Osteoblast (primary cell): Measurements from ENCODE around the gene ELF2. TPM values are rescaled to one million over a fixed set of nuclear protein-coding genes. Genes with fewer than 3 reads are reported as not detected.
"Not testable (repeated sequence)": the region's sequence is repeated elsewhere in the genome, so short reads cannot be mapped to it uniquely, and the experiment has no call there.

Source experiments
- DNase-seq: peaks from one replicate; pipeline ENCODE4 v3.0.0; 2011; ENCODE audit warnings: low spot score, mixed read lengths; ENCODE audit not compliant: insufficient read length; ENCODE audit errors: missing footprints
- H2AFZ ChIP-seq: 2 replicates; pipeline ENCODE4 v1.6.0; 2011; ENCODE audit warnings: mild to moderate bottlenecking, low read length
- H3K27ac ChIP-seq: 2 replicates; pipeline ENCODE4 v1.5.1; 2011; ENCODE audit warnings: mild to moderate bottlenecking, low read depth, low read length, moderate library complexity
- H3K27me3 ChIP-seq: 2 replicates; pipeline ENCODE4 v1.6.0; 2012; ENCODE audit warnings: mild to moderate bottlenecking, control low read depth, inconsistent platforms, low read length, moderate library complexity; ENCODE audit not compliant: insufficient read depth
- H3K36me3 ChIP-seq: 2 replicates; pipeline ENCODE4 v1.5.1; 2011; ENCODE audit warnings: mild to moderate bottlenecking, low read length, control low read depth, moderate library complexity; ENCODE audit not compliant: insufficient read depth
- H3K4me1 ChIP-seq: 2 replicates; pipeline ENCODE4 v1.5.1; 2011; ENCODE audit warnings: mild to moderate bottlenecking, low read length, control low read depth, moderate library complexity; ENCODE audit not compliant: insufficient read depth
- H3K4me2 ChIP-seq: 2 replicates; pipeline ENCODE4 v1.6.0; 2011; ENCODE audit warnings: mild to moderate bottlenecking, low read length; ENCODE audit not compliant: insufficient read depth
- H3K4me3 ChIP-seq: fragments of 200-600 bp; sonication (generic); 3 replicates; pipeline ENCODE4 v1.5.1; 2012; ENCODE audit warnings: mild to moderate bottlenecking, low read length, inconsistent platforms; ENCODE audit not compliant: insufficient read depth
- H3K79me2 ChIP-seq: 2 replicates; pipeline ENCODE4 v1.6.0; 2012; ENCODE audit warnings: mild to moderate bottlenecking, low read length, control low read depth, inconsistent platforms; ENCODE audit not compliant: insufficient read depth
- H3K9me3 ChIP-seq: 2 replicates; pipeline ENCODE4 v1.5.1; 2011; ENCODE audit warnings: low read depth, low read length, control low read depth
- H4K20me1 ChIP-seq: 2 replicates; pipeline ENCODE4 v1.6.0; 2012; ENCODE audit warnings: mild to moderate bottlenecking, low read length, control low read depth; ENCODE audit not compliant: insufficient read depth
- total RNA-seq: library from RNA; depleted of rRNA; stranded (reverse); fragments of >200 nt; gene quantifications from 2 replicates; pipeline ENCODE4 v1.2.3, GENCODE V29; 2012
- TF ChIP-seq, protein P1 (sequence below): IDR thresholded peaks from 2 replicates; pipeline ENCODE4 v1.5.1; 2011; ENCODE audit warnings: mild to moderate bottlenecking, low read depth, low read length, moderate library complexity; ENCODE audit errors: extremely low read depth

ELF2 gene
- total RNA-seq, 1 donor, result 52.1 TPM

DNA sequence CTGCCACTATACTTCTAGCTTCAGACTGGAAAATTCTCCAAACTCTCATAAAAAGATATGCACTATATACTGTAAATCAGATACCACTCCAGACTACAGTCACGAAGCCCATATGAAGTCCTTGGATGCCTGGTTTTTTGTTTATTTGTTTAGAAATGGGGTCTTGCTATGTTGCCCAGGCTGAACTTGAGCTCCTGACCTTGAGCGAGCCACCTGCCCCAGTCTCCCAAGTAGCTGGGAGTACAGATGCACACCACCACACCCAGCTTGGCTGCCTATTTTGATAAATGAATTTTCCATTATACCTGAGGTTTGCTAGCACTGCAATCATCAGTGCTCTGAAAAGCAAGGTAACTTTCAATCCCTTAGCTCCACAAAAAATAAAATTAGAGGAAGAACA is 53.1 kb downstream of the ELF2 start:
- H3K4me1 ChIP-seq, result no peaks in the 10 kb centered on the region
- no peaks in the 10 kb centered on the region for H3K9me3 ChIP-seq
- H3K27me3 ChIP-seq, result no peaks in the 10 kb centered on the region
- no peak overlapping the region for H3K4me2 ChIP-seq
- DNase-seq, result no peak
- H3K36me3 ChIP-seq, result no peaks in the 10 kb centered on the region
- H3K4me3 ChIP-seq, result no peak overlapping the region
- H3K27ac ChIP-seq, result no peak overlapping the region
- H2AFZ ChIP-seq, result no peak overlapping the region
- TF ChIP-seq, protein P1, sequence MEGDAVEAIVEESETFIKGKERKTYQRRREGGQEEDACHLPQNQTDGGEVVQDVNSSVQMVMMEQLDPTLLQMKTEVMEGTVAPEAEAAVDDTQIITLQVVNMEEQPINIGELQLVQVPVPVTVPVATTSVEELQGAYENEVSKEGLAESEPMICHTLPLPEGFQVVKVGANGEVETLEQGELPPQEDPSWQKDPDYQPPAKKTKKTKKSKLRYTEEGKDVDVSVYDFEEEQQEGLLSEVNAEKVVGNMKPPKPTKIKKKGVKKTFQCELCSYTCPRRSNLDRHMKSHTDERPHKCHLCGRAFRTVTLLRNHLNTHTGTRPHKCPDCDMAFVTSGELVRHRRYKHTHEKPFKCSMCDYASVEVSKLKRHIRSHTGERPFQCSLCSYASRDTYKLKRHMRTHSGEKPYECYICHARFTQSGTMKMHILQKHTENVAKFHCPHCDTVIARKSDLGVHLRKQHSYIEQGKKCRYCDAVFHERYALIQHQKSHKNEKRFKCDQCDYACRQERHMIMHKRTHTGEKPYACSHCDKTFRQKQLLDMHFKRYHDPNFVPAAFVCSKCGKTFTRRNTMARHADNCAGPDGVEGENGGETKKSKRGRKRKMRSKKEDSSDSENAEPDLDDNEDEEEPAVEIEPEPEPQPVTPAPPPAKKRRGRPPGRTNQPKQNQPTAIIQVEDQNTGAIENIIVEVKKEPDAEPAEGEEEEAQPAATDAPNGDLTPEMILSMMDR, result no peak
- no peaks in the 10 kb centered on the region for H4K20me1 ChIP-seq
- no peaks in the 10 kb centered on the region for H3K79me2 ChIP-seq

DNA sequence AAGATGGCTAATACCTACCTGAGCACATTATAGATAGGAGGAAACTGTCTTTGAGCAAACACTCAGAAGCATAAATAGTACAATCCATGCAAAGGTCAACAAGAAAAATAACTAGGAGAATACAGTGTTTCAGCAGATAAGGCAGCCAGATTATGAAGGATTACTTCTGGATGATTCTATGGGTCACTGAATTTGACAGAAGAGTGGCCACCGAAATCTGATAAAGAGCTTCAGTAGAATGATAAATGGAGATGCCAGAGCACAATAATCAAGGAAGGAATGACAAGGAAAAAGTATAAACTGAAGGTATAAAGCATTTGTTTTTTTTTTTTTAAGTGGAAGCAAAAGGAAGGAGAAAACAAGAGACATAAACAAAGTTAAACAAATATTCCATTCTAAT is 58.7 kb downstream of the ELF2 start:
- H3K36me3 ChIP-seq, result no peaks in the 10 kb centered on the region
- H3K79me2 ChIP-seq, result no peaks in the 10 kb centered on the region
- H3K9me3 ChIP-seq, result no peaks in the 10 kb centered on the region
- no peaks in the 10 kb centered on the region for H3K27me3 ChIP-seq
- no peak overlapping the region for H2AFZ ChIP-seq
- H3K27ac ChIP-seq, result no peak overlapping the region
- no peaks in the 10 kb centered on the region for H3K4me1 ChIP-seq
- DNase-seq, result no peak
- H4K20me1 ChIP-seq, result no peaks in the 10 kb centered on the region
- no peak overlapping the region for H3K4me3 ChIP-seq
- H3K4me2 ChIP-seq, result no peak overlapping the region
- TF ChIP-seq, protein P1, result no peak

DNA sequence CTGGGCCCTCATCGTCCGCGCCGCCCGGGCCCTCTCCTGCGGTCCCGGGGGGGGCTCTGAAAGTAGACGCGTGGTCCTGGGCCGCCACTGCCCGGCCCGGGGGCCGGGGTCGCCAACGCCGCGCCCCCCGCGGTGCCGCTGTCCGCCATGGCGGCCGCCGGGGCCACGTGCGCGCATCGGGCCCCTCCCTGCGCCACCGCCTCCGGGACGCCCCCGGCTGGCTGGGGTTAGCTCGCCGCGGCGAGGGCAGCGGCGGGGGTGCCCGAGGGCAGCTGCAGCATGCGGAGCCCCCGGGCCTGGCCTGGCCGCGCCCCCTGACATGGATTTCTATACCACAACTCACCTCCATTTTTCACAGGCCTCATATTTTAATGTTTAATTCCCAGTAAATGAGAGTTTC is 61.8 kb downstream of the ELF2 start:
- Histone ChIP-seq H3K9me3 (no peaks in the 10 kb centered on the region), H4K20me1 (no peaks in the 10 kb centered on the region), H3K79me2 (no peaks in the 10 kb centered on the region), H2AFZ (no peak overlapping the region), H3K4me1 (no peaks in the 10 kb centered on the region), H3K27me3 (no peaks in the 10 kb centered on the region), H3K4me3 (no peak overlapping the region), H3K36me3 (no peaks in the 10 kb centered on the region), H3K27ac (no peak overlapping the region), H3K4me2 (no peak overlapping the region)
- TF ChIP-seq, protein P1, result no peak
- peak; percentile 6 for DNase-seq

DNA sequence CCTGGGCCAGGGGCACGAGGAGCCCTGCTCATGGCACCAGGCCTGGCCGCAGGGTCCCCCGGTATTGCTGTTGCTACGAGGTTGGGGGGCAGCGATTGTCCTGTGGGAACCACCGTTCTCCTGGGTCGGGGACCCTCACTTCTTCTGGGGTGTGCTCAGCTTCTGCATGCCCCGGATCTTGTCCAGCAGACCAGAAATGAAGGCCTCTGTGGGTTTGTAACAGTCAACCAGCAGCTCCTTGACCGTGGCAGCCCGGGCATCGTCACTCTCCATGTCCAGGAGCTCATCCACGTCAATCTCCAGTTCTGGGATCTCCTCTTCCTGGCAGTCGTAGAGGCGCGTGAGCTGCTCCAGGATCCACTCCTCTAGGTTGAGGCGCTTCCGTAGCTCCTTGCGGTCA is 62.2 kb downstream of the ELF2 start:
- not testable (repeated sequence) for H3K4me1 ChIP-seq, H3K9me3 ChIP-seq, H3K27me3 ChIP-seq, H3K4me3 ChIP-seq, H2AFZ ChIP-seq, H4K20me1 ChIP-seq, H3K79me2 ChIP-seq, H3K27ac ChIP-seq, H3K4me2 ChIP-seq, H3K36me3 ChIP-seq, DNase-seq
